Esophagus muscularis mucosa (tissue), 4 donors: ENCODE results near the gene CCDC188.

Experiments used
- CTCF ChIP-seq, 3 experiments: fragments of 200-600 bp in 2 of 3; fragments of 450-650 bp in 1 of 3; sonication (generic) in 2 of 3; IDR thresholded peaks; one replicate each; pipeline ENCODE4 v1.5.1; 2017 to 2019; ENCODE audit warnings: antibody characterized with exemption in 3 of 3, mild to moderate bottlenecking in 2 of 3, moderate library complexity in 1 of 3
- EP300 ChIP-seq: sonication (generic); formaldehyde crosslinking; IDR thresholded peaks from one replicate; pipeline ENCODE4 v1.6.1; 2017; ENCODE audit warnings: antibody characterized with exemption
- POLR2A ChIP-seq: fragments of 450-650 bp; IDR thresholded peaks from one replicate; pipeline ENCODE4 v1.6.1; 2017; ENCODE audit warnings: antibody characterized with exemption, moderate library complexity, mild to moderate bottlenecking, low read depth

GRCh38 chr22:20101638-20102037 is 49.2 kb downstream of the CCDC188 start:
- no peak for TF ChIP-seq CTCF (IDR thresholded peaks at IDR 0.05)
- TF ChIP-seq POLR2A = no peak
- TF ChIP-seq EP300 = no peak
